HepG2 (cell line): ENCODE data around the gene NDUFB6. TPM values are rescaled to one million over a fixed set of nuclear protein-coding genes. Genes with fewer than 3 reads are reported as not detected.

Source experiments
- HDAC2 ChIP-seq: sonication (generic); formaldehyde crosslinking; IDR thresholded peaks from 2 replicates; pipeline ENCODE4 v1.4.0; 2020; ENCODE audit warnings: missing genetic modification reagents
- MYNN ChIP-seq: sonication (generic); formaldehyde crosslinking; IDR thresholded peaks from 2 replicates; pipeline ENCODE4 v1.4.0; 2020; ENCODE audit warnings: mild to moderate bottlenecking, low read depth, missing genetic modification reagents
- PAWR ChIP-seq: sonication (generic); formaldehyde crosslinking; IDR thresholded peaks from 2 replicates; pipeline ENCODE4 v1.4.0; 2020; ENCODE audit warnings: missing genetic modification reagents, mild to moderate bottlenecking, borderline replicate concordance
- ZBTB3 ChIP-seq: sonication (generic); formaldehyde crosslinking; IDR thresholded peaks from 2 replicates; pipeline ENCODE4 v1.4.0; 2020; ENCODE audit warnings: low read depth, mild to moderate bottlenecking, moderate library complexity, missing genetic modification reagents, borderline replicate concordance
- ZNF138 ChIP-seq: sonication (generic); formaldehyde crosslinking; IDR thresholded peaks from 2 replicates; pipeline ENCODE4 v1.5.0; 2020; ENCODE audit warnings: mild to moderate bottlenecking, low read depth, missing genetic modification reagents
- polyA plus RNA-seq, 8 experiments: library from polyadenylated mRNA; depleted of rRNA in 3 of 8; stranded (reverse) in 7 of 8; unstranded in 1 of 8; fragments of >200 nt; fragmentation: Illumina TruSeq in 4 of 8; extraction: Trizol in 4 of 8; gene quantifications; 2 replicates each; pipeline versions ENCODE4 v1.2.1 to v1.2.3, GENCODE V29; 2011 to 2016; ENCODE audit warnings: low read depth in 4 of 8, missing spikeins in 1 of 8, mixed read lengths in 1 of 8; ENCODE audit not compliant: insufficient read depth in 1 of 8
- total RNA-seq, 5 experiments: library from RNA; depleted of rRNA; stranded (reverse); fragments of >200 nt; fragmentation: Illumina TruSeq; extraction: Trizol; gene quantifications; 2 replicates each; pipeline ENCODE4 v1.2.3, GENCODE V29; 2016; ENCODE audit warnings: low read depth in 1 of 5
- TF ChIP-seq, protein P1 (sequence below): sonication (generic); formaldehyde crosslinking; IDR thresholded peaks from one replicate; pipeline ENCODE4 v1.5.1; 2020; ENCODE audit warnings: mild to moderate bottlenecking, missing genetic modification reagents; ENCODE audit errors: not compliant biosample characterization
- TF ChIP-seq, protein P2 (sequence below): sonication (generic); formaldehyde crosslinking; IDR thresholded peaks from 2 replicates; pipeline ENCODE4 v1.5.0; 2020; ENCODE audit warnings: mild to moderate bottlenecking, missing genetic modification reagents, moderate library complexity

The NDUFB6 gene
- total and polyA plus RNA-seq, 2 of the 13 experiments (the other 11 are each of a cell fraction or from before 2014, with no cell fraction given): 31.2 to 81.9 TPM

DNA sequence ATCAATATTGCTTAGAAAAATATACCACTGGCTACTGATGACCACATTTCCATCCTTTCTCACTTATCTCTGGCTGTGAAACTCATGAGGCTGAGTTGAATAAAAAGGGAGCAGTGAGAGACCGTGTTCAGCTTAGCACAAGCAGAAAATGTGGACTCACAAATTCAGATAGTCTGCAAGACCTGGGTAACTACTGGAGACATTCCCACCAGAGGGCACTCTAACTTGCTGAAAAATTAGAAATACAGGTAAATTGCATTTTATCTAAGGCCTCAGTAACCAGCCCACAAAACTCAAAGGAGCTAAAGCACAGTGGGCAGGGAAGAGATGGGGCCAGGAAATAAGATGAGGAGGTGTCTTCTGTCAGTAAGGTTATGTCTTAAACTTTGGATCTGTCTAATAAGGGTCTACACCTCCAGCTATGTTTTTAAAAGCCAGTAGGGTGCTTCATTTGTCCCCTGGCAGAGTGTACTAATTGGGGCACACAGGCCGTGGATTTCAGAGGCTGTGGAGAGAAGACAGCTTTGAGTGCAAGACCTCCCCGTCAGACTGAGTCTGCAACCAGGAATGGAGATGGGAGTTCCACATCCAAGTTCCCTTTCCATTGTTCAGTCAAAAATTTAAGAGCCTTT is 8.7 kb upstream of the NDUFB6 start (continued):
- TF ChIP-seq, protein P1, sequence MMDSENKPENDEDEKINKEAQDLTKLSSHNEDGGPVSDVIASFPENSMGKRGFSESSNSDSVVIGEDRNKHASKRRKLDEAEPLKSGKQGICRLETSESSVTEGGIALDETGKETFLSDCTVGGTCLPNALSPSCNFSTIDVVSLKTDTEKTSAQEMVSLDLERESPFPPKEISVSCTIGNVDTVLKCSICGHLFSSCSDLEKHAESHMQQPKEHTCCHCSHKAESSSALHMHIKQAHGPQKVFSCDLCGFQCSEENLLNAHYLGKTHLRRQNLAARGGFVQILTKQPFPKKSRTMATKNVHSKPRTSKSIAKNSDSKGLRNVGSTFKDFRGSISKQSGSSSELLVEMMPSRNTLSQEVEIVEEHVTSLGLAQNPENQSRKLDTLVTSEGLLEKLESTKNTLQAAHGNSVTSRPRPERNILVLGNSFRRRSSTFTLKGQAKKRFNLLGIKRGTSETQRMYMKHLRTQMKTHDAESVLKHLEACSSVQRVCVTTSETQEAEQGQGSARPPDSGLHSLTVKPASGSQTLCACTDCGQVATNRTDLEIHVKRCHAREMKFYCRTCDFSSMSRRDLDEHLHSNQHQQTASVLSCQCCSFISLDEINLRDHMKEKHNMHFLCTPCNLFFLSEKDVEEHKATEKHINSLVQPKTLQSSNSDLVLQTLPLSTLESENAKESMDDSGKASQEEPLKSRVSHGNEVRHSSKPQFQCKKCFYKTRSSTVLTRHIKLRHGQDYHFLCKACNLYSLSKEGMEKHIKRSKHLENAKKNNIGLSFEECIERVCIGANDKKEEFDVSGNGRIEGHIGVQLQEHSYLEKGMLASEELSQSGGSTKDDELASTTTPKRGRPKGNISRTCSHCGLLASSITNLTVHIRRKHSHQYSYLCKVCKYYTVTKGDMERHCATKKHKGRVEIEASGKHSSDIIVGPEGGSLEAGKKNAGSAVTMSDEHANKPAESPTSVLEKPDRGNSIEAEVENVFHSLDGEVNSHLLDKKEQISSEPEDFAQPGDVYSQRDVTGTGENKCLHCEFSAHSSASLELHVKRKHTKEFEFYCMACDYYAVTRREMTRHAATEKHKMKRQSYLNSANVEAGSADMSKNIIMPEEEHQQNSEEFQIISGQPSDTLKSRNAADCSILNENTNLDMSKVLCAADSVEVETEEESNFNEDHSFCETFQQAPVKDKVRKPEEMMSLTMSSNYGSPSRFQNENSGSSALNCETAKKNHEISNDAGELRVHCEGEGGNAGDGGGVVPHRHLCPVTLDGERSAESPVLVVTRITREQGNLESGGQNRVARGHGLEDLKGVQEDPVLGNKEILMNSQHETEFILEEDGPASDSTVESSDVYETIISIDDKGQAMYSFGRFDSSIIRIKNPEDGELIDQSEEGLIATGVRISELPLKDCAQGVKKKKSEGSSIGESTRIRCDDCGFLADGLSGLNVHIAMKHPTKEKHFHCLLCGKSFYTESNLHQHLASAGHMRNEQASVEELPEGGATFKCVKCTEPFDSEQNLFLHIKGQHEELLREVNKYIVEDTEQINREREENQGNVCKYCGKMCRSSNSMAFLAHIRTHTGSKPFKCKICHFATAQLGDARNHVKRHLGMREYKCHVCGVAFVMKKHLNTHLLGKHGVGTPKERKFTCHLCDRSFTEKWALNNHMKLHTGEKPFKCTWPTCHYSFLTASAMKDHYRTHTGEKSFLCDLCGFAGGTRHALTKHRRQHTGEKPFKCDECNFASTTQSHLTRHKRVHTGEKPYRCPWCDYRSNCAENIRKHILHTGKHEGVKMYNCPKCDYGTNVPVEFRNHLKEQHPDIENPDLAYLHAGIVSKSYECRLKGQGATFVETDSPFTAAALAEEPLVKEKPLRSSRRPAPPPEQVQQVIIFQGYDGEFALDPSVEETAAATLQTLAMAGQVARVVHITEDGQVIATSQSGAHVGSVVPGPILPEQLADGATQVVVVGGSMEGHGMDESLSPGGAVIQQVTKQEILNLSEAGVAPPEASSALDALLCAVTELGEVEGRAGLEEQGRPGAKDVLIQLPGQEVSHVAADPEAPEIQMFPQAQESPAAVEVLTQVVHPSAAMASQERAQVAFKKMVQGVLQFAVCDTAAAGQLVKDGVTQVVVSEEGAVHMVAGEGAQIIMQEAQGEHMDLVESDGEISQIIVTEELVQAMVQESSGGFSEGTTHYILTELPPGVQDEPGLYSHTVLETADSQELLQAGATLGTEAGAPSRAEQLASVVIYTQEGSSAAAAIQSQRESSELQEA: no peak
- TF ChIP-seq MYNN (CRISPR knock-in tag) (no peak), ZNF138 (no peak), HDAC2 (CRISPR knock-in tag) (no peak), PAWR (no peak), ZBTB3 (CRISPR knock-in tag) (no peak)
- TF ChIP-seq, protein P2, sequence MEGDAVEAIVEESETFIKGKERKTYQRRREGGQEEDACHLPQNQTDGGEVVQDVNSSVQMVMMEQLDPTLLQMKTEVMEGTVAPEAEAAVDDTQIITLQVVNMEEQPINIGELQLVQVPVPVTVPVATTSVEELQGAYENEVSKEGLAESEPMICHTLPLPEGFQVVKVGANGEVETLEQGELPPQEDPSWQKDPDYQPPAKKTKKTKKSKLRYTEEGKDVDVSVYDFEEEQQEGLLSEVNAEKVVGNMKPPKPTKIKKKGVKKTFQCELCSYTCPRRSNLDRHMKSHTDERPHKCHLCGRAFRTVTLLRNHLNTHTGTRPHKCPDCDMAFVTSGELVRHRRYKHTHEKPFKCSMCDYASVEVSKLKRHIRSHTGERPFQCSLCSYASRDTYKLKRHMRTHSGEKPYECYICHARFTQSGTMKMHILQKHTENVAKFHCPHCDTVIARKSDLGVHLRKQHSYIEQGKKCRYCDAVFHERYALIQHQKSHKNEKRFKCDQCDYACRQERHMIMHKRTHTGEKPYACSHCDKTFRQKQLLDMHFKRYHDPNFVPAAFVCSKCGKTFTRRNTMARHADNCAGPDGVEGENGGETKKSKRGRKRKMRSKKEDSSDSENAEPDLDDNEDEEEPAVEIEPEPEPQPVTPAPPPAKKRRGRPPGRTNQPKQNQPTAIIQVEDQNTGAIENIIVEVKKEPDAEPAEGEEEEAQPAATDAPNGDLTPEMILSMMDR (CRISPR knock-in tag): peak; percentile 74
